Activated CD8-positive, alpha-beta memory T cell treated with anti-CD3 and anti-CD28 coated beads, Interleukin-2, amount 10 ng/mL, durations not matched to agents 7 days and 5 days (primary cell): ENCODE results near the gene RNF224. TPM values are rescaled to one million over a fixed set of nuclear protein-coding genes. Genes with fewer than 3 reads are reported as not detected.
"Not testable (repeated sequence)": the region's sequence is repeated elsewhere in the genome, so short reads cannot be mapped to it uniquely, and the experiment has no call there.

ENCODE experiments used
- ATAC-seq: fragments of 150-1000 bp; cut with Tn5 transposase; one replicate; pipeline ENCODE4 v1.10.0; 2021; ENCODE audit warnings: moderate library complexity
- CTCF ChIA-PET: fragments of 350-600 bp; sonication (Branson Sonifier 250); formaldehyde crosslinking; loops from one replicate; lab custom pipeline; 2021; ENCODE audit warnings: antibody characterized with exemption; lab: Charles Lee
- DNase-seq: peaks from one replicate; pipeline ENCODE4 v3.0.0-alpha.2; 2020
- H3K27ac Mint-ChIP-seq: one replicate; pipeline ENCODE4 v1.8.0; 2021; ENCODE audit warnings: mild to moderate bottlenecking, mixed read lengths
- H3K27me3 Mint-ChIP-seq: one replicate; pipeline ENCODE4 v1.8.0; 2021; ENCODE audit warnings: mixed read lengths
- H3K36me3 Mint-ChIP-seq: one replicate; pipeline ENCODE4 v1.8.0; 2021; ENCODE audit warnings: mild to moderate bottlenecking, mixed read lengths
- H3K4me1 Mint-ChIP-seq: one replicate; pipeline ENCODE4 v1.8.0; 2021; ENCODE audit warnings: mixed read lengths
- H3K4me3 Mint-ChIP-seq: one replicate; pipeline ENCODE4 v1.8.0; 2021; ENCODE audit warnings: mild to moderate bottlenecking, moderate library complexity, mixed read lengths
- H3K9me3 Mint-ChIP-seq: one replicate; pipeline ENCODE4 v1.8.0; 2022; ENCODE audit warnings: low read depth, mixed read lengths
- total RNA-seq, 2 experiments: library from RNA; stranded (reverse); gene quantifications; one replicate each; pipeline ENCODE4 v1.2.3, GENCODE V29; 2021

Gene RNF224
- total RNA-seq, 2 experiments from 2014 or later, result not detected

- H3K27me3 Mint-ChIP-seq, result no peaks in the 10 kb centered on the region
- H3K36me3 Mint-ChIP-seq, result peaks cover 8% of the 10 kb centered on the region
- H3K9me3 Mint-ChIP-seq, result no peaks in the 10 kb centered on the region
- H3K4me1 Mint-ChIP-seq, result peaks cover 17% of the 10 kb centered on the region
- CTCF ChIA-PET, result interaction anchor here (1.0 to 5.4 kb wide), 10 partner anchors 8 to 412 kb away, joined by 3 to 46 read pairs (median 4); partner anchors contain the start of genes AJM1, ANAPC2, CYSRT1 and EXD3
- peak overlapping the region; percentile 91 for H3K4me3 Mint-ChIP-seq
- peak overlapping the region; percentile 73 for H3K27ac Mint-ChIP-seq
- ATAC-seq (no peak), DNase-seq (no peak)
Measured at GRCh38 chr9:137253717-137254623, 26.7 kb downstream of the RNF224 start.

- Mint-ChIP-seq H3K4me1 (peaks cover 17% of the 10 kb centered on the region), H3K4me3 (peak within 1 kb of the TSS; percentile 91), H3K27ac (peak within 1 kb of the TSS; percentile 87), H3K27me3 (no peaks in the 10 kb centered on the region), H3K36me3 (peaks cover 12% of the 10 kb centered on the region), H3K9me3 (no peaks in the 10 kb centered on the region)
- ATAC-seq (peak; percentile 86), DNase-seq (peak; percentile 96)
- CTCF ChIA-PET, result interaction anchor here (1.0 to 5.4 kb wide), 11 partner anchors 9 to 413 kb away, joined by 3 to 46 read pairs (median 4); partner anchors contain the start of genes AJM1, ANAPC2, CYSRT1 and EXD3
Measured at GRCh38 chr9:137254624-137255447, 27.5 kb downstream of the RNF224 start, which contains the start of gene NELFB. NELFB (plus strand) TSS chr9:137255327.

- CTCF ChIA-PET, result interaction anchor here (1.1 to 5.4 kb wide), 9 partner anchors 8 to 187 kb away, joined by 3 to 46 read pairs (median 5); partner anchors contain the start of genes ANAPC2, CYSRT1, EXD3 and SSNA1
- ATAC-seq, result no peak
- peak; percentile 66 for DNase-seq
- Mint-ChIP-seq H3K36me3 (peaks cover 12% of the 10 kb centered on the region), H3K9me3 (no peaks in the 10 kb centered on the region), H3K27ac (peak overlapping the region; percentile 87), H3K27me3 (no peaks in the 10 kb centered on the region), H3K4me1 (peaks cover 17% of the 10 kb centered on the region), H3K4me3 (peak overlapping the region; percentile 91)
Measured at GRCh38 chr9:137255448-137256114, 28.3 kb downstream of the RNF224 start.

GRCh38 chr9:137256362-137256761 is 29.1 kb downstream of the RNF224 start:
- peaks cover 12% of the 10 kb centered on the region for H3K36me3 Mint-ChIP-seq
- no peaks in the 10 kb centered on the region for H3K9me3 Mint-ChIP-seq
- DNase-seq, result no peak
- peaks cover 17% of the 10 kb centered on the region for H3K4me1 Mint-ChIP-seq
- CTCF ChIA-PET, result interaction anchor here (1.2 to 5.4 kb wide), 6 partner anchors 14 to 166 kb away, joined by 3 to 46 read pairs (median 4); partner anchors contain the start of genes EXD3 and TUBB4B
- H3K4me3 Mint-ChIP-seq, result peak overlapping the region; percentile 91
- no peak for ATAC-seq
- H3K27me3 Mint-ChIP-seq, result no peaks in the 10 kb centered on the region
- H3K27ac Mint-ChIP-seq, result peak overlapping the region; percentile 36

GRCh38 chr9:137256856-137257255 is 29.6 kb downstream of the RNF224 start:
- no peaks in the 10 kb centered on the region for H3K9me3 Mint-ChIP-seq
- H3K36me3 Mint-ChIP-seq, result peaks cover 15% of the 10 kb centered on the region
- H3K27me3 Mint-ChIP-seq, result no peaks in the 10 kb centered on the region
- DNase-seq (no peak), ATAC-seq (no peak)
- H3K27ac Mint-ChIP-seq, result no peak overlapping the region
- H3K4me1 Mint-ChIP-seq, result peaks cover 17% of the 10 kb centered on the region
- H3K4me3 Mint-ChIP-seq, result peak overlapping the region; percentile 91
- CTCF ChIA-PET, result interaction anchor here (1.2 to 5.4 kb wide), 6 partner anchors 15 to 166 kb away, joined by 3 to 46 read pairs (median 4); partner anchors contain the start of genes EXD3 and TUBB4B

- not testable (repeated sequence) for H3K4me3 Mint-ChIP-seq, DNase-seq, H3K9me3 Mint-ChIP-seq, H3K27ac Mint-ChIP-seq, H3K27me3 Mint-ChIP-seq, H3K4me1 Mint-ChIP-seq, ATAC-seq
- CTCF ChIA-PET, result interaction anchor here (1.2 to 2.3 kb wide), 2 partner anchors 22 to 26 kb away, joined by 5 to 8 read pairs; partner anchors contain the start of gene TUBB4B
- peaks cover 16% of the 10 kb centered on the region for H3K36me3 Mint-ChIP-seq
Measured at GRCh38 chr9:137262173-137262908, 35.0 kb downstream of the RNF224 start.

GRCh38 chr9:137262909-137263285 is 35.6 kb downstream of the RNF224 start:
- Mint-ChIP-seq H3K27me3 (no peaks in the 10 kb centered on the region), H3K27ac (no peak overlapping the region), H3K9me3 (no peaks in the 10 kb centered on the region), H3K4me1 (peaks cover 3% of the 10 kb centered on the region), H3K36me3 (peaks cover 19% of the 10 kb centered on the region), H3K4me3 (no peak overlapping the region)
- CTCF ChIA-PET, result interaction anchor here (1.2 to 2.3 kb wide), 2 partner anchors 22 to 26 kb away, joined by 5 to 8 read pairs; partner anchors contain the start of gene TUBB4B
- ATAC-seq, result no peak
- DNase-seq, result no peak

GRCh38 chr9:137263506-137263905 is 36.2 kb downstream of the RNF224 start:
- DNase-seq (no peak), ATAC-seq (no peak)
- H3K27me3 Mint-ChIP-seq, result no peaks in the 10 kb centered on the region
- no peak overlapping the region for H3K4me3 Mint-ChIP-seq
- H3K27ac Mint-ChIP-seq, result no peak overlapping the region
- no peaks in the 10 kb centered on the region for H3K9me3 Mint-ChIP-seq
- peaks cover 5% of the 10 kb centered on the region for H3K4me1 Mint-ChIP-seq
- CTCF ChIA-PET, result interaction anchor here (1.2 to 1.6 kb wide), 2 partner anchors 9 to 14 kb away, joined by 3 to 4 read pairs; partner anchors contain the start of genes NELFB and TOR4A
- peaks cover 20% of the 10 kb centered on the region for H3K36me3 Mint-ChIP-seq

- no peaks in the 10 kb centered on the region for H3K27me3 Mint-ChIP-seq
- CTCF ChIA-PET, result interaction anchor here (1.0 to 1.6 kb wide), 3 partner anchors 9 to 27 kb away, joined by 3 to 4 read pairs (median 3); partner anchors contain the start of genes NELFB and TOR4A
- peaks cover 9% of the 10 kb centered on the region for H3K4me1 Mint-ChIP-seq
- peaks cover 23% of the 10 kb centered on the region for H3K36me3 Mint-ChIP-seq
- no peak overlapping the region for H3K27ac Mint-ChIP-seq
- H3K9me3 Mint-ChIP-seq, result no peaks in the 10 kb centered on the region
- DNase-seq (no peak), ATAC-seq (no peak)
- H3K4me3 Mint-ChIP-seq, result no peak overlapping the region
Measured at GRCh38 chr9:137264067-137264466, 36.8 kb downstream of the RNF224 start.

- CTCF ChIA-PET, result no interaction called here
- Mint-ChIP-seq H3K4me3 (no peak overlapping the region), H3K9me3 (no peaks in the 10 kb centered on the region), H3K27me3 (no peaks in the 10 kb centered on the region), H3K36me3 (peaks cover 22% of the 10 kb centered on the region), H3K4me1 (peaks cover 15% of the 10 kb centered on the region), H3K27ac (no peak overlapping the region)
- no peak for DNase-seq
- no peak for ATAC-seq
Measured at GRCh38 chr9:137265496-137266161, 38.3 kb downstream of the RNF224 start.

GRCh38 chr9:137266162-137266527 is 38.8 kb downstream of the RNF224 start:
- Mint-ChIP-seq H3K36me3 (peaks cover 22% of the 10 kb centered on the region), H3K4me1 (peaks cover 18% of the 10 kb centered on the region), H3K27me3 (no peaks in the 10 kb centered on the region), H3K9me3 (no peaks in the 10 kb centered on the region), H3K27ac (no peak overlapping the region), H3K4me3 (no peak overlapping the region)
- DNase-seq, result no peak
- CTCF ChIA-PET, result no interaction called here
- no peak for ATAC-seq
